Measurements from ENCODE around the gene PTPRR.

GRCh38 chr12:70963081-70963660, 42.6 kb upstream of the PTPRR start:
- TF ChIP-seq CTCF (IDR thresholded peaks at IDR 0.05; ENCODE audit: insufficient read depth, low read depth, low read length): no peak
- TF ChIP-seq EZH2 (IDR thresholded peaks at IDR 0.05; ENCODE audit: insufficient read depth, low read length): no peak
